HepG2 (cell line): Measurements from ENCODE around the gene SI. TPM values are rescaled to one million over a fixed set of nuclear protein-coding genes. Genes with fewer than 3 reads are reported as not detected.

Experiments
- ATAC-seq: fragments of 200-7000 bp; cut with Tn5 transposase; 3 replicates; pipeline ENCODE4 v1.9.1; 2020; ENCODE audit warnings: mild to moderate bottlenecking, moderate library complexity
- BruUV-seq: library from RNA; stranded (reverse); fragments of 400-500 nt; replicated peaks from 2 replicates; lab custom pipeline; 2021; lab: Mats Ljungman, UMichigan
- CTCF ChIA-PET: fragments of 300-600 bp; formaldehyde crosslinking; extraction: SDS; loops from one replicate; lab custom pipeline; 2021; ENCODE audit warnings: low total read pairs, inconsistent platforms, low intra/inter-chr PET ratio; lab: Yijun Ruan, JAX
- POLR2A ChIA-PET: fragments of 350-600 bp; sonication (Branson Sonifier 250); formaldehyde crosslinking; loops from one replicate; lab custom pipeline; 2020; ENCODE audit warnings: antibody characterized with exemption, inconsistent platforms; lab: Yijun Ruan, JAX
- DNase-seq: peaks from one replicate; pipeline ENCODE4 v3.0.0-alpha.2; 2015; ENCODE audit warnings: low spot score
- FAIRE-seq: peaks from 3 replicates; lab custom pipeline; 2011; peaks lifted over from hg19 to GRCh38; lab: Jason Lieb, UNC
- H2AFZ ChIP-seq: one replicate; pipeline ENCODE4 v1.6.1; 2011; ENCODE audit warnings: low read length, inconsistent platforms
- H3K27ac ChIP-seq: fragments of 300-600 bp; 3 replicates; pipeline ENCODE4 v1.8.0; 2011; ENCODE audit warnings: mixed run types, mild to moderate bottlenecking, mixed read lengths, low read length, inconsistent platforms; ENCODE audit not compliant: insufficient read depth; ENCODE audit errors: extremely low read length
- H3K27me3 ChIP-seq, 2 experiments: fragments of 200-600 bp in 1 of 2; 2 replicates in 1 of 2; 3 replicates in 1 of 2; pipeline versions ENCODE4 v1.6.0 to v1.8.0; 2011; ENCODE audit warnings: low read length in 2 of 2, mild to moderate bottlenecking in 2 of 2, moderate library complexity in 2 of 2, inconsistent platforms in 1 of 2; ENCODE audit not compliant: insufficient read depth in 2 of 2, control insufficient read depth in 1 of 2
- H3K36me3 ChIP-seq, 2 experiments: fragments of 200-600 bp in 1 of 2; replicated peaks in 1 of 2; 2 replicates in 1 of 2; 3 replicates in 1 of 2; pipeline versions ENCODE4 v1.5.1 to v1.8.0; 2011; ENCODE audit warnings: low read length in 2 of 2, inconsistent platforms in 1 of 2; ENCODE audit not compliant: insufficient read depth in 2 of 2, control insufficient read depth in 1 of 2
- H3K4me1 ChIP-seq: 2 replicates; pipeline ENCODE4 v1.5.1; 2012; ENCODE audit warnings: low read length, inconsistent platforms; ENCODE audit not compliant: insufficient read depth
- H3K4me2 ChIP-seq: 2 replicates; pipeline ENCODE4 v1.6.0; 2011; ENCODE audit warnings: low read depth, low read length, inconsistent platforms
- H3K4me3 ChIP-seq, 3 experiments: fragments of 200-600 bp in 1 of 3; sonication (generic), shearing (Covaris generic) in 1 of 3; replicated peaks in 1 of 3; 2 replicates each; pipeline ENCODE4 v1.5.1; 2011 to 2016; ENCODE audit warnings: low read length in 3 of 3, inconsistent platforms in 2 of 3, low read depth in 2 of 3, mild to moderate bottlenecking in 2 of 3, control low read depth in 1 of 3, mixed read lengths in 1 of 3; ENCODE audit not compliant: insufficient read depth in 1 of 3
- H3K79me2 ChIP-seq: one replicate; pipeline ENCODE4 v1.6.1; 2011; ENCODE audit warnings: low read length, inconsistent platforms; ENCODE audit not compliant: insufficient read depth
- H3K9ac ChIP-seq: 2 replicates; pipeline ENCODE4 v1.6.0; 2011; ENCODE audit warnings: mild to moderate bottlenecking, low read depth, low read length, inconsistent platforms; ENCODE audit not compliant: insufficient read depth
- H3K9me3 ChIP-seq: 2 replicates; pipeline ENCODE4 v1.5.1; 2012; ENCODE audit warnings: mild to moderate bottlenecking, low read length
- H4K20me1 ChIP-seq: 2 replicates; pipeline ENCODE4 v1.6.0; 2011; ENCODE audit warnings: inconsistent platforms, mild to moderate bottlenecking, low read length, moderate library complexity; ENCODE audit not compliant: insufficient read depth
- DPF2 ChIP-seq: sonication (generic); formaldehyde crosslinking; IDR thresholded peaks from 2 replicates; pipeline ENCODE4 v1.4.0; 2020; ENCODE audit warnings: mild to moderate bottlenecking, low read depth, missing genetic modification reagents, borderline replicate concordance
- GATAD1 ChIP-seq: IDR thresholded peaks from 2 replicates; pipeline ENCODE4 v1.6.1; 2016; ENCODE audit warnings: missing genetic modification reagents, missing compliant biosample characterization
- HOXA9 ChIP-seq: sonication (generic); formaldehyde crosslinking; IDR thresholded peaks from 2 replicates; pipeline ENCODE4 v1.8.1; 2022; ENCODE audit warnings: missing genetic modification reagents, mild to moderate bottlenecking, moderate library complexity, borderline replicate concordance
- MAFF ChIP-seq: IDR thresholded peaks from 2 replicates; pipeline ENCODE4 v1.6.1; 2011; ENCODE audit warnings: low read depth, low read length, improper control_type of control experiment
- MEF2D ChIP-seq: sonication (generic); formaldehyde crosslinking; IDR thresholded peaks from 2 replicates; pipeline ENCODE4 v1.5.1; 2020; ENCODE audit warnings: mild to moderate bottlenecking, missing genetic modification reagents
- MLLT10 ChIP-seq: sonication (generic); formaldehyde crosslinking; IDR thresholded peaks from 2 replicates; pipeline ENCODE4 v1.4.0; 2020; ENCODE audit warnings: missing genetic modification reagents
- NR1H2 ChIP-seq: sonication (generic); formaldehyde crosslinking; IDR thresholded peaks from 2 replicates; pipeline ENCODE4 v1.8.1; 2022; ENCODE audit warnings: low read depth, missing genetic modification reagents, borderline replicate concordance
- PHF20 ChIP-seq: sonication (generic); formaldehyde crosslinking; IDR thresholded peaks from 2 replicates; pipeline ENCODE4 v1.5.0; 2020; ENCODE audit warnings: mild to moderate bottlenecking, missing genetic modification reagents
- PPARG ChIP-seq: conservative IDR thresholded peaks from 2 replicates; pipeline ENCODE4 v1.6.1; 2016; ENCODE audit warnings: missing biosample characterization, missing genetic modification reagents
- PRDM4 ChIP-seq: sonication (generic); formaldehyde crosslinking; IDR thresholded peaks from 2 replicates; pipeline ENCODE4 v1.9.0; 2021; ENCODE audit warnings: missing genetic modification reagents, borderline replicate concordance
- REL ChIP-seq: sonication (generic); formaldehyde crosslinking; conservative IDR thresholded peaks from 2 replicates; pipeline ENCODE4 v1.8.0; 2022; ENCODE audit warnings: mild to moderate bottlenecking, missing genetic modification reagents, moderate library complexity
- ZNF256 ChIP-seq: sonication (generic); formaldehyde crosslinking; conservative IDR thresholded peaks from 2 replicates; pipeline ENCODE4 v1.4.0; 2020; ENCODE audit warnings: missing genetic modification reagents
- ZNF556 ChIP-seq: sonication (generic); formaldehyde crosslinking; IDR thresholded peaks from 2 replicates; pipeline ENCODE4 v1.4.0; 2020; ENCODE audit warnings: mild to moderate bottlenecking, missing genetic modification reagents, borderline replicate concordance
- ZNF710 ChIP-seq: sonication (generic); formaldehyde crosslinking; IDR thresholded peaks from 2 replicates; pipeline ENCODE4 v1.5.0; 2020; ENCODE audit warnings: mild to moderate bottlenecking, missing genetic modification reagents, borderline replicate concordance
- ZNF768 ChIP-seq: sonication (generic); formaldehyde crosslinking; IDR thresholded peaks from 2 replicates; pipeline ENCODE4 v1.4.0; 2020; ENCODE audit warnings: missing genetic modification reagents
- ZNF773 ChIP-seq: sonication (generic); formaldehyde crosslinking; IDR thresholded peaks from 2 replicates; pipeline ENCODE4 v1.4.0; 2020; ENCODE audit warnings: missing genetic modification reagents, borderline replicate concordance
- ZNF83 ChIP-seq: sonication (generic); formaldehyde crosslinking; IDR thresholded peaks from 2 replicates; pipeline ENCODE4 v1.4.0; 2020; ENCODE audit warnings: missing genetic modification reagents, mild to moderate bottlenecking, borderline replicate concordance
- ZNF839 ChIP-seq: sonication (generic); formaldehyde crosslinking; IDR thresholded peaks from 2 replicates; pipeline ENCODE4 v1.4.0; 2020; ENCODE audit warnings: missing genetic modification reagents, mild to moderate bottlenecking, borderline replicate concordance
- WGBS: methylation state at CpG from one replicate; pipeline ENCODE4 v1.1.6; 2017; ENCODE audit warnings: low lambda C conversion rate; 5-methylcytosine and 5-hydroxymethylcytosine counted together
- in situ Hi-C: cut with HindIII; loops from 2 replicates; pipeline ENCODE4 v1.10.0; 2017; ENCODE audit warnings: low pct_unique_long_range_greater_than_20kb; ENCODE audit not compliant: extremely low pct_ligation_motif_present
- intact Hi-C: fragments of 100-400 bp; cut with micrococcal nuclease; formaldehyde crosslinking; loops from one replicate; pipeline ENCODE4 v1.10.0; 2022; ENCODE audit not compliant: unreplicated experiment
- polyA plus RNA-seq, 8 experiments: library from polyadenylated mRNA; depleted of rRNA in 3 of 8; stranded (reverse) in 7 of 8; unstranded in 1 of 8; fragments of >200 nt; fragmentation: Illumina TruSeq in 4 of 8; extraction: Trizol in 4 of 8; gene quantifications; 2 replicates each; pipeline versions ENCODE4 v1.2.1 to v1.2.3, GENCODE V29; 2011 to 2016; ENCODE audit warnings: low read depth in 4 of 8, missing spikeins in 1 of 8, mixed read lengths in 1 of 8; ENCODE audit not compliant: insufficient read depth in 1 of 8
- total RNA-seq, 5 experiments: library from RNA; depleted of rRNA; stranded (reverse); fragments of >200 nt; fragmentation: Illumina TruSeq; extraction: Trizol; gene quantifications; 2 replicates each; pipeline ENCODE4 v1.2.3, GENCODE V29; 2016; ENCODE audit warnings: low read depth in 1 of 5

The SI gene
- total and polyA plus RNA-seq, 2 of the 13 experiments (the other 11 are each of a cell fraction or from before 2014, with no cell fraction given) = not detected

- H3K9me3 ChIP-seq = no peaks in the 10 kb centered on the region
- ChIA-PET POLR2A (no interaction called here), CTCF (interaction anchor here (1.7 kb wide), 1 partner anchor 110 kb away, joined by 5 read pairs; no protein-coding TSS in a partner anchor)
- no peak overlapping the region for H3K9ac ChIP-seq
- no peaks in the 10 kb centered on the region; a peak in 1 of 5 replicates for H3K27me3 ChIP-seq
- no peaks in the 10 kb centered on the region for H3K79me2 ChIP-seq
- BruUV-seq = no TSS peak
- no peak overlapping the region for H3K4me2 ChIP-seq
- ATAC-seq (no peak), DNase-seq (no peak), FAIRE-seq (no peak)
- H3K4me1 ChIP-seq = no peaks in the 10 kb centered on the region
- no peak overlapping the region for H2AFZ ChIP-seq
- 0% methylated on average over 1 of the region's 1 CpG for WGBS
- intact Hi-C loops (loop anchor here (1.0 kb wide), 1 partner anchor 110 kb away; no protein-coding TSS in a partner anchor), in situ Hi-C loops (no loop called here)
- no peaks in the 10 kb centered on the region for H4K20me1 ChIP-seq
- no peak overlapping the region for H3K4me3 ChIP-seq
- H3K27ac ChIP-seq = no peak overlapping the region
- no peaks in the 10 kb centered on the region for H3K36me3 ChIP-seq
- TF ChIP-seq ZNF773 (CRISPR knock-in tag) = no peak
- no peak for TF ChIP-seq PPARG
- TF ChIP-seq ZNF839 (CRISPR knock-in tag) = no peak
- no peak for TF ChIP-seq MAFF
- no peak for TF ChIP-seq PRDM4 (CRISPR knock-in tag)
- TF ChIP-seq ZNF556 = no peak
- no peak for TF ChIP-seq ZNF710 (CRISPR knock-in tag)
- no peak for TF ChIP-seq ZNF83 (CRISPR knock-in tag)
- no peak for TF ChIP-seq MLLT10 (CRISPR knock-in tag)
- no peak for TF ChIP-seq ZNF768 (CRISPR knock-in tag)
- TF ChIP-seq HOXA9 = no peak
- no peak for TF ChIP-seq GATAD1
- TF ChIP-seq PHF20 (CRISPR knock-in tag) = no peak
- TF ChIP-seq NR1H2 (CRISPR knock-in tag) = no peak
- no peak for TF ChIP-seq MEF2D (CRISPR knock-in tag)
- no peak for TF ChIP-seq DPF2 (CRISPR knock-in tag)
- TF ChIP-seq REL (CRISPR knock-in tag) = no peak
- TF ChIP-seq ZNF256 (CRISPR knock-in tag) = no peak
These were observed 2.6 kb downstream of the SI start for GRCh38 chr3:165075695-165076094.
